NCI-H2227 (cell line): Measurements from ENCODE around the gene SLC35F2.
"Not testable (repeated sequence)": the region's sequence is repeated elsewhere in the genome, so short reads cannot be mapped to it uniquely, and the experiment has no call there.

Experiments
- DNase-seq: peaks from one replicate; lab custom pipeline; 2025; ENCODE audit not compliant: unreplicated experiment; lab: John Stamatoyannopoulos, UW

SLC35F2 gene

GRCh38 chr11:107842412-107843100, 16.0 kb downstream of the SLC35F2 start:
- no peak for DNase-seq

DNA sequence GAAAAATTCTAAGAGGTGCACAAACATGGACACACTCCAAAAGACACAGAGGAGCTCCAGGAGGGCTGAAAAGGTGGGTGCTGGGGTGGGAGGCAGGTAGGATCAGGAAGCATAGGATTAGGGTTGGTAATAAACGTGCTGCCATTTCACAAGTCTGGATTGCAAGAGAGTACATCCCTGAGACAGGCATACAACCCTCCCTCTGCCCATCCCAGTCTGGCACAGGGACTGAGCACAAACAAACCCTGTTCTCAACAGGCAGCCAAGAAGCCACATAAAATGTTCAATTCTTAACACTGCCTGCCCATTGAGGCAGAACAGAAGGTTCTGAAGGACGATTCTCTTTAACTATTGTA, 18.5 kb downstream of the SLC35F2 start:
- DNase-seq, result no peak

- no peak for DNase-seq
These were observed 21.7 kb downstream of the SLC35F2 start for GRCh38 chr11:107836851-107837250.

DNA sequence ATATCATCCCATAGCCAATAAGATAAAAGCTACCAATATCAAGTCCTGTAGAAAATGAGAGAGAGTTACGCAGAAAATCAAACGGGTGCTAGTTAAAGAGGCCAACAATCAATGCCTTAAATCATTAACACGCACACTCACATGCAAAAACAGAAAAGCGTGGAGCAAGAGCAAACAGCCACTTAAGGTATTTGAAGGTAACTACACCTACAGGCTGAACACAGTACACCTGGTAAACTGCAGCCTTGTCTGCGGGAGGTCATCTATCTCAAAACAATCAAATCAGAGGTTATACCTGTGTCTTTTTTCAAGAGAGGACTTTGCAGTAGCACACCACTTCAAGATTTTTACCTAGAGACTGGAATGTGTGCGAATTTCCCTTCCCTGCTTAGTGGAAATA, 23.6 kb downstream of the SLC35F2 start:
- no peak for DNase-seq

- not testable (repeated sequence) for DNase-seq
These were observed 24.7 kb downstream of the SLC35F2 start for GRCh38 chr11:107833926-107834325.

GRCh38 chr11:107830915-107831540, 27.6 kb downstream of the SLC35F2 start:
- DNase-seq, result no peak

GRCh38 chr11:107827041-107827440, 31.5 kb downstream of the SLC35F2 start:
- no peak for DNase-seq

- DNase-seq, result no peak
These were observed 32.7 kb downstream of the SLC35F2 start for GRCh38 chr11:107825875-107826274.

GRCh38 chr11:107824668-107825369, 33.8 kb downstream of the SLC35F2 start:
- DNase-seq, result no peak

DNA sequence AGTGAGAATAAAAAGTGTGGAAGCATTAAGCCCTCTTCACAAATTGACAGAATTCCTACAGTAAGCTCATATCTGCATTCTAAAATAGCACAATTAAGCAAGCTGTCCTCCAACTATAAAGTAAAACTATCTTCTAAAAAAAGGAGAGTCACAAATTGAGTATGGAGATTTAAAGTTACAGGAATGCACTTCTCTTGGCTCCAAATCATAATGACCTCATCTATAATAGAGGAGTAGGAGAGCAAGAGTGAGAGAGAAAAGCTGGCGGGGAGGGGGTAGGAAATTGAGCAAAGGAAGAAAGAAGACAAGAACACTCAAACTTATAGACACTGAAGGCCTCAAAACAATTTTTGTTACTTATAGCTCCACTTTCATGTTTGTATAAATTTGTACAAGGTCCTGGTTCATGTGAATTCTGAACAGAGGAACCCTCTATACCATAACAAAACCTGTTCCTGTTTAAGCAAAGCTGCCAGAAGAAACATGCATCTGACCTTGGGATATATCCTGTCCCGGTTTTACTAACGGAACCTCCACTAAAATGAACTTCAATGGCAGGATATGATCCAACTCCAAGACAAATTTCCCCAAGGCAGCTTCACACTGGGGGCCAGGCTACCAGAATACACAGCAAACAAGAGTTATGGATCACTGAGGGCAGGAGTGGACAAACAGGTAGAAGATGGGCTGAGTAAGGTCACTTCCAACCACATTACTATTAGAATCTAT, 37.2 kb downstream of the SLC35F2 start:
- no peak for DNase-seq

DNA sequence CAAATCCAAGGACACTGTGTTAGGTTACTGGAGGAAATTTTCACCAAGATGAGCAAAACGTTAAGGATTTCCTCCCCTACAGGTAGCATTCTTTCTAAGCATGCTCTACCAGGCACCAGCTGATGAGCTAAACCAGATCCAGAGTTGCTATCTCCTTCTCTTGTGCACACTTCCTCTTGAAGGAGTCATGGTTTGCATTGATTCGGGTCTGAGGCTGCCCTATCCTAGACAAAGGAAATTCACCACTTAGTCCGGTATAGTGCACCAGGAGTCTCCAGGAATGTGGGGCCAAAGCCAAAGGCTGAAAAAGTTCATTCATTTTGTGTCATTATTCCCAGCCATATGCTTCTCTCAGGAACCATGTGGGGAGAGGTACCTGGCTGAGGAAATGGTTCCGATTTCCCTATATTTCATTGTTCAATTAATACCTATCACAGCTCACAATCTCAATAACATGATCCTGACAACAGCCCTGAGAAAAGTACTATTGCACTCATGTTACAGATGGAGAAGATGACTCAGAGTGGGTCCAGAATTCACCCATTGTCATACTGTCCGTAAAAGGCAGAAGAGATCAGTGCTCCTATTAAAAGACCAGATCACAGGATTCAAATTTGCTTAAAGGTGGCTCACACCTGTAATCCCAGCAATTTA, 39.1 kb downstream of the SLC35F2 start:
- DNase-seq, result no peak

GRCh38 chr11:107818491-107818890, 40.1 kb downstream of the SLC35F2 start:
- no peak for DNase-seq

GRCh38 chr11:107816028-107816427, 42.6 kb downstream of the SLC35F2 start:
- DNase-seq, result no peak

DNA sequence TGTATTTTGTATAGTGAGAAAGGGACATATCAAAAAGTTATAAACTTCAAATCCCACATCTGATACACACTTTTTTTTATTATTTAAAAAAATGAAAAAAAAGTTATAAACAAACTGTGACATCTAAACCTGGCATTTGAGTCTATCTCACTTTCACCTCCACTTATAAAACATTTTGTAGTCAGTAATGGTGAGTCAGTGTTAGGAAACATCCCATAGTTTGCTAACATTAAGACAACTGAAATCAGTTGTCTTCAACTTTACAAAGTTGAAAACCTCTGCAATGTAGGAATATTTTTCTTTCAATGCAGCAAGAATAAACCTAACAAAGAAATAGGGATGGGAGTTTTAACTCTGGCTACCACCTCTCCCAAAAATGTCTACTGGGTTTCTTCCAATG, 47.7 kb downstream of the SLC35F2 start:
- DNase-seq, result no peak

DNA sequence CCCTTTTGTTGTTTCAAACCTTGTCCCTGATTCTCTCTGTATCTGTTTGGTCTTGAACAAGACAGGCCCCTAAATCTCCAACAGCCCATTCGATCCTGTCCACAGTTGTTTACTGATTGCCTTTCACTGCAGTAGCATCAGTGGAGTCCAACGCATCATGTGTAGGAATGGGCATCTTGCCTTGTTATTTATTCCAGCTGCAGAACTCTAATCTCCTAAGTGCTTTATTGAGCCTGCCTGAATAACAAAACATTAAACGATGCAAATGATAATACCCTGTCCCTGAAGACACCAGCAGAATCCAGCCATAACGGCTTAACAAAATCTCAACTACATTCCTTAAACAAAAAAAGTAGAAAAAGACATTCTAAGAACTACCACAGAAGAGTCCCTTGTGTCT, 50.1 kb downstream of the SLC35F2 start:
- DNase-seq, result no peak

DNA sequence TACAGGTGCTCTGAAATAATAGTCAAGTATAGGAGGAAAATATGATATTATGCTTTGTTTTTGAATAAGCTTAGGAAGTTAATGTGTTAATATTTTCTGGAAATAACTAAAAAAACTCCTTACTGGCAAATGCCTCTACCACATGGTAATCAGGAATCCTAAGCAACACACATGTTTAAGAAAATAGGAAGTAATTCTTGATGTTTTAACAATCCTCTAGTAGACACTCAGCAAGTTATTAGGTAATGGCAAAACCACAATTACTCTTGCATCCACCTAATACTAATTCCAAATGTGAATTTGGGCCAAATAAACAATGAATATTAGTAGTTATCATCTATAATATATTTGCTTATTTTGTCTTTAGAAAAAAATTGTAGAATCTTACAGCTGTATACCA, 53.6 kb downstream of the SLC35F2 start:
- DNase-seq, result no peak

DNA sequence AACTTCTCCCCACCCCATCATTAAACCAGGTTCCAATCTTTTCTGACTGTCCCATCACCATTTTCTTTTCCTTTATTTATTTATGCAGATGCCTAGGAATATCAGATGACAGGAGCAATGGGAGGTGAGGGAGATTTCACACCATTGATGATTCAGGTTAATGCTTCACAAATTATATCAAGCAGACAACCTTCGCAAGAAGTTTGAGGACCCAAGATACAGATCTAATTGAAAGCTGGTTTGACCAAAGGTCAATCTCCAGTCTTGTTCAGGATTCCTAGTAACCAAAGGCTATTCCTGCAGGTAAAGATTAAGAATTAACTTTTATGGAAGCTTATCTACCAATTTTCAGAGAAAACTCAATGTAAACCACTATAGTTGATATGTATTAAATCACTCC, 54.4 kb downstream of the SLC35F2 start:
- no peak for DNase-seq

DNA sequence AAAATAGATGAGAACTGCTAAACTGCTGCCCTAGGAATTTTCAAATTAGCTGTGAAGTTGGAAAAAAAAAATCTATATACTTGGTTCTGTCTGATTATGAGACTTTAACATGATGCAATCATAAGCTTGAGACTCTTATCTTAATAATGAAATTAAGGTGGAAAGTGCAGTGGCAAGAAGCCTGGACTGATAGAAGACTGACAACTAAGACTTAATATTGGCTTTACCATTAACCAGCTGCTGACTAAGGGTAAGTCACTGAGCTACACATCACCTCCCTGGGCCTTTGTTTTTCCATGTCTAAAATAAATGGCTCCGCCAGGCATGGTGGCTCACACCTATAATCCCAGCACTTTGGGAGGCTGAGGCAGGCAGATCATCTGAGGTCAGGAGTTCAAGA, 56.9 kb downstream of the SLC35F2 start:
- DNase-seq, result no peak

- DNase-seq, result peak; percentile 65
These were observed 59.2 kb downstream of the SLC35F2 start for GRCh38 chr11:107799218-107799859.

GRCh38 chr11:107792049-107792443, 66.5 kb downstream of the SLC35F2 start:
- DNase-seq, result no peak
